Ascending aorta (tissue), 2 donors: ENCODE data around the gene FTH1. TPM values are rescaled to one million over a fixed set of nuclear protein-coding genes. Genes with fewer than 3 reads are reported as not detected.
A peak's percentile ranks its signal among the peaks of the same experiment; 100 is the strongest.

Source experiments
- DNase-seq, 2 donors: peaks; one replicate each; pipeline ENCODE4 v3.0.0-alpha.2; 2019; ENCODE audit warnings: low spot score in 2 of 2
- H3K27ac ChIP-seq, 2 donors: fragments of 200-600 bp; sonication (generic); one replicate each; pipeline ENCODE4 v1.5.1; 2016 to 2017; ENCODE audit warnings: mild to moderate bottlenecking in 1 of 2
- H3K27me3 ChIP-seq: fragments of 200-600 bp; sonication (generic); one replicate; pipeline ENCODE4 v1.5.1; 2017
- H3K36me3 ChIP-seq, 2 donors: fragments of 200-600 bp; sonication (generic); one replicate each; pipeline ENCODE4 v1.5.1; 2016
- H3K4me1 ChIP-seq, 2 donors: fragments of 200-600 bp; sonication (generic); one replicate each; pipeline ENCODE4 v1.5.1; 2016 to 2017; ENCODE audit warnings: mild to moderate bottlenecking in 1 of 2
- H3K4me3 ChIP-seq, 2 donors: fragments of 200-600 bp; sonication (generic); one replicate each; pipeline ENCODE4 v1.5.1; 2016 to 2017; ENCODE audit warnings: mild to moderate bottlenecking in 1 of 2
- H3K9me3 ChIP-seq, 2 donors: fragments of 200-600 bp; sonication (generic); one replicate each; pipeline ENCODE4 v1.5.1; 2016
- CTCF ChIP-seq, 3 experiments: fragments of 200-600 bp in 2 of 3; fragments of 450-650 bp in 1 of 3; sonication (generic) in 2 of 3; IDR thresholded peaks; one replicate each; pipeline ENCODE4 v1.5.1; 2016 to 2019; ENCODE audit warnings: antibody characterized with exemption in 3 of 3, mild to moderate bottlenecking in 1 of 3, moderate library complexity in 1 of 3
- intact Hi-C: fragments of 100-400 bp; cut with DNase I; formaldehyde crosslinking; loops from one replicate; pipeline ENCODE4 v1.15.1; 2023
- total RNA-seq: library from RNA; depleted of rRNA; stranded (reverse); fragments of >200 nt; gene quantifications from one replicate; pipeline ENCODE4 v1.1.0, GENCODE V29; 2016

The FTH1 gene
- total RNA-seq, 1 donor from 2014 or later, result 2,353 TPM

GRCh38 chr11:61972112-61972671 is 4.8 kb upstream of the FTH1 start:
- peak overlapping the region; percentile 98 to 99 for H3K27ac ChIP-seq

GRCh38 chr11:61971248-61972111 is 4.0 kb upstream of the FTH1 start:
- no peaks in the 10 kb centered on the region for H3K27me3 ChIP-seq
- peak; percentile 94 to 99 for DNase-seq
- TF ChIP-seq CTCF (IDR thresholded peaks at IDR 0.05), result no peak
- peak overlapping the region; percentile 98 to 99 for H3K27ac ChIP-seq
- peaks cover 41 to 59% of the 10 kb centered on the region in 2 donors for H3K4me1 ChIP-seq
- H3K36me3 ChIP-seq, result no peaks in the 10 kb centered on the region
- no peaks in the 10 kb centered on the region for H3K9me3 ChIP-seq
- peak overlapping the region in 1 of 2 donors; percentile 43 for H3K4me3 ChIP-seq
- intact Hi-C loops, result loop anchor here (1.0 to 5.0 kb wide), 4 partner anchors 33 to 154 kb away; partner anchors contain the start of genes FADS1 and RAB3IL1

More at GRCh38 chr11:61972112-61972671, 4.8 kb upstream of the FTH1 start:
- no peaks in the 10 kb centered on the region for H3K9me3 ChIP-seq
- peak overlapping the region; percentile 21 to 43 for H3K4me3 ChIP-seq
- H3K27me3 ChIP-seq, result no peaks in the 10 kb centered on the region
- DNase-seq, result peak in 1 of 2 donors; percentile 65
- H3K36me3 ChIP-seq, result no peaks in the 10 kb centered on the region
- H3K4me1 ChIP-seq, result peaks cover 41 to 60% of the 10 kb centered on the region in 2 donors
- TF ChIP-seq CTCF (IDR thresholded peaks at IDR 0.05), result no peak
- intact Hi-C loops, result loop anchor here (5.0 kb wide), 1 partner anchor 155 kb away; the partner anchor contains the start of gene FADS1

- no peaks in the 10 kb centered on the region for H3K27me3 ChIP-seq
- no peak for DNase-seq
- H3K4me1 ChIP-seq, result peaks cover 32 to 50% of the 10 kb centered on the region in 2 donors
- intact Hi-C loops, result loop anchor here (2.0 to 5.0 kb wide), 5 partner anchors 35 to 178 kb away; partner anchors contain the start of genes FADS1, FEN1, RAB3IL1 and TMEM258
- H3K36me3 ChIP-seq, result peaks cover 5 to 11% of the 10 kb centered on the region in 2 donors
- no peaks in the 10 kb centered on the region for H3K9me3 ChIP-seq
- H3K4me3 ChIP-seq, result no peak overlapping the region
- H3K27ac ChIP-seq, result peak overlapping the region; percentile 98 to 99
- no peak for TF ChIP-seq CTCF (IDR thresholded peaks at IDR 0.05)
These were observed 2.6 kb upstream of the FTH1 start for GRCh38 chr11:61969838-61970662.

GRCh38 chr11:61969391-61969758 is 1.9 kb upstream of the FTH1 start:
- Histone ChIP-seq H3K4me1 (peaks cover 34 to 54% of the 10 kb centered on the region in 2 donors), H3K36me3 (peaks cover 11 to 17% of the 10 kb centered on the region in 2 donors), H3K4me3 (no peak overlapping the region), H3K9me3 (no peaks in the 10 kb centered on the region), H3K27me3 (no peaks in the 10 kb centered on the region), H3K27ac (peak overlapping the region; percentile 98 to 99)
- no peak for TF ChIP-seq CTCF (IDR thresholded peaks at IDR 0.05)
- DNase-seq, result no peak
- intact Hi-C loops, result loop anchor here (5.0 kb wide), 2 partner anchors 113 to 177 kb away; partner anchors contain the start of genes FEN1 and TMEM258
